ENCODE data around the gene PLA1A. TPM values are rescaled to one million over a fixed set of nuclear protein-coding genes. Genes with fewer than 3 reads are reported as not detected.

The PLA1A gene
- total RNA-seq, 1 donor from 2014 or later, result 2.8 TPM

DNA sequence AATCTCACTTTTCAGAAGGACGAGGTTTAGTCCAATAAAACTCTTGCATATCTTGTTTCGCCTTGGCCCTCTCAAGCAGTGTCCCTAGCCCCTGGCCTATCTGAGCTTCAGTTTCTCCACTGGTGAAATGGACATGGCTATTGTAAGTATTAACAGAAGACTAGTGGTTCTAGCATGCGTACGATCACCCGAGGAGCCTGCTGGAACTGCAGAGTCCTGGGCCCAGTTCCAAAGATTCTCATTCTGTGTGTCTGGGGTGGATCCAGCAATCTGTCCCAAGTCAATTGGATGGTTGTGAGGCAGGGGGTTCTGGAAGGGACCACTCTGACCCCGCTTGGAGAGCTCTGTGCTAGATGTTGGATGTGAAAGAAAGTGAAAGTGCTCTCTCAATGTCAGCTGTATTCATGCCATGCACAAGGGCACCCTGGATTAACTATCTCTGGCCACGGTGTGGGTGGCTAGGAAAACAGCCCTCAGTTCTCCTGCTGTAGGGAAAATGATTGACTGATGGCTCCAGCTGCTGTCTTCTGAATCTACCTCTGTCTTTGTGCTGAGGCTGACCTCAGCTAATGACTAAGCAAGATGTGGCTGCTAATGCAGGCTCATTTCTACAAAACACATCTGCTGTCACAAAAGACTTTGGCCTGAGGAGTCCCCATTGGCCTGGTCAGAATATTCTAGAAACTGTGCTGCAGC is 1.9 kb upstream of the PLA1A start:
- intact Hi-C loops (cut with micrococcal nuclease), result no loop called here
- DNase-seq, result no peak
- Histone ChIP-seq H3K36me3 (no peaks in the 10 kb centered on the region), H3K9me3 (replicated peaks) (no peaks in the 10 kb centered on the region), H3K4me1 (peaks cover 57% of the 10 kb centered on the region), H3K4me3 (peak overlapping the region; percentile 47), H3K27me3 (ENCODE audit: low read depth) (no peaks in the 10 kb centered on the region), H3K27ac (replicated peaks) (peak overlapping the region; percentile 87)
- TF ChIP-seq, protein P1, sequence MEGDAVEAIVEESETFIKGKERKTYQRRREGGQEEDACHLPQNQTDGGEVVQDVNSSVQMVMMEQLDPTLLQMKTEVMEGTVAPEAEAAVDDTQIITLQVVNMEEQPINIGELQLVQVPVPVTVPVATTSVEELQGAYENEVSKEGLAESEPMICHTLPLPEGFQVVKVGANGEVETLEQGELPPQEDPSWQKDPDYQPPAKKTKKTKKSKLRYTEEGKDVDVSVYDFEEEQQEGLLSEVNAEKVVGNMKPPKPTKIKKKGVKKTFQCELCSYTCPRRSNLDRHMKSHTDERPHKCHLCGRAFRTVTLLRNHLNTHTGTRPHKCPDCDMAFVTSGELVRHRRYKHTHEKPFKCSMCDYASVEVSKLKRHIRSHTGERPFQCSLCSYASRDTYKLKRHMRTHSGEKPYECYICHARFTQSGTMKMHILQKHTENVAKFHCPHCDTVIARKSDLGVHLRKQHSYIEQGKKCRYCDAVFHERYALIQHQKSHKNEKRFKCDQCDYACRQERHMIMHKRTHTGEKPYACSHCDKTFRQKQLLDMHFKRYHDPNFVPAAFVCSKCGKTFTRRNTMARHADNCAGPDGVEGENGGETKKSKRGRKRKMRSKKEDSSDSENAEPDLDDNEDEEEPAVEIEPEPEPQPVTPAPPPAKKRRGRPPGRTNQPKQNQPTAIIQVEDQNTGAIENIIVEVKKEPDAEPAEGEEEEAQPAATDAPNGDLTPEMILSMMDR (IDR thresholded peaks at IDR 0.05; ENCODE audit: borderline replicate concordance), result no peak

DNA sequence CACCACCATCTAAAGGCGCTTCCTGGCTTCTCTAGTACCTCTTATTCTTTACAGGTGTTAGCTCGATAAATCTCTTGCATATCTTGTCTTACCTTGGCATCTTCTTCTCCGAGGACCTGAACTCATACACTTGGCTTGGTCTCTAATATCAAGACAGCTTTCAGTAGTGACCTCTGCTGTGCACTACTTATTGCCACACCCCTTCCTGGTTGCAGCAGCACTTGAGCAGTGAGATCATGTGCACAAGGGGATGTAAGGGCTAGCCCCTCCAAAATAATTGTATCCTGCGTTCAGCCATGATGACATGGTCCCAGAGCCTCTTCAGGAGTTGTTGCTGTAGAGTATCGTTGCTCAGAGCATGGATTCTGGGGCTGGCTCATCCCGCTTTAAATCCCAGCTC is 1.3 kb upstream of the PLA1A start:
- no peaks in the 10 kb centered on the region for H3K36me3 ChIP-seq
- H3K4me3 ChIP-seq, result peak overlapping the region; percentile 47
- intact Hi-C loops (cut with micrococcal nuclease), result no loop called here
- peak overlapping the region; percentile 87 for H3K27ac ChIP-seq (replicated peaks)
- TF ChIP-seq, protein P1 (IDR thresholded peaks at IDR 0.05; ENCODE audit: borderline replicate concordance), result no peak
- no peaks in the 10 kb centered on the region for H3K9me3 ChIP-seq (replicated peaks)
- no peaks in the 10 kb centered on the region for H3K27me3 ChIP-seq (ENCODE audit: low read depth)
- H3K4me1 ChIP-seq, result peaks cover 63% of the 10 kb centered on the region
- DNase-seq, result no peak

DNA sequence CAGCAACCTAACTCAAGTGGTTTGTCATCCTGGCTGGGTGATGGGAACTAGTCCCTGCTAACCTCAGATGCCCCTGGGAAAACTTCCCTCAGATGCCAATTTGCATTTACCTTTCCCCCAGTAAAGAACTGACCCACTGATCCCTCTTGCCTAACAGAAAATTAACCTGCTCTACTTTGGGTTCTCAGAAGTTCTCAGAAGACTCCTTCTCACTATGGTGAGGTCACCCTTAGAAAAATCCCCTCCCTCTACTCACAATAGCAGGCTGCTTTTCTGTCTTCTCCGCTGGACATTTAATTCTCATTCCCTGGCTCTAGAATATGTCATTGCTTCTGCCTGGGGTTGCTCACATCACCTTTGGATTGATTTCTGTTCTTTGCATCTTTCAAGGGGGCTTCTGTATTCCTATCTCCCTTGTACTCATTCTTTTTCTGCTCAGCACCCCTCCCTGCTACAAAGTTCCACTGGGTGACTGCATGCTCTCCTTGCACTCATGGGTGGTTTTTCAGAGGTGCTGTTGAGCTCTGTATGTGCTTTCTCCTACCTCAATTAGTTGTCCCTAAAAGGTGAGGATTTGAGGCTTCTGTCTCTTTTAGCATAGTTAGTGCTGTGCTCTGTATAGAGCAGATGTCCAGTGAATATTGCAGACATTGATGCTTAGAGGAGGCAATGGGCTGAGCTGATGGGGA is 869 bp downstream of the PLA1A start:
- TF ChIP-seq, protein P1 (IDR thresholded peaks at IDR 0.05; ENCODE audit: borderline replicate concordance), result no peak
- no peaks in the 10 kb centered on the region for H3K36me3 ChIP-seq
- no peaks in the 10 kb centered on the region for H3K9me3 ChIP-seq (replicated peaks)
- intact Hi-C loops (cut with micrococcal nuclease), result no loop called here
- H3K4me1 ChIP-seq, result peaks cover 81% of the 10 kb centered on the region
- peak overlapping the region; percentile 87 for H3K27ac ChIP-seq (replicated peaks)
- peak overlapping the region; percentile 22 for H3K4me3 ChIP-seq
- no peak for DNase-seq
- H3K27me3 ChIP-seq (ENCODE audit: low read depth), result no peaks in the 10 kb centered on the region

DNA sequence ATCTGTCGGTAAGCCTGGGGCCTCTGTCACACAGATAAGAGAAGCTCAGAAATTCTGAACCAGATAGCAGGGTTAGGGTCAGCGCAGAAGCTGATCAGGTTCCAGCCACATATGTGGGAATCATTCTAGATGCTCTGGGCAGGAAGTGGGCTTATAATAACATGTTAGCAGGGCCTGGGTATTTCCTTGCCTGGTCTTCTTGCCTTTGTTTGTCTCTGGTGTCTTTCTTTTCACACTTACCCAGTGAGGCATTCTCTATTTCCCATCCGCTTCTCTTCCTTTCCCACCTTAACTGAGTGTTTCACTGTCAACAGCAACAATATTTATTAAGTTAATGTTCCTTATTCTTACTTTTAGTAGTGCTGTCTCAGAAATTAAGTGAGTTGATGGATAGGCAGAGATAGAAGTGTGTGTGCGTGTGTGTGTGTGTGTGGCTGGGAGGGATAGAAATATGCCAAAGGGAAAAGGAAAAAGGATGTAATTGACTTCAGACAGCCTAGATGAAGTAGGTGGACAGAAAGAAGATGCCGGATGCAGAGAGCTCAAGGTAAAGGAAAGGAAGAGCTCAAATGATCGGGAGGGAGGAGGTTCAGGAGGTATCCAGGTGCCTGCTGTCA is 2.0 kb downstream of the PLA1A start:
- TF ChIP-seq, protein P1 (IDR thresholded peaks at IDR 0.05; ENCODE audit: borderline replicate concordance), result no peak
- H3K9me3 ChIP-seq (replicated peaks), result no peaks in the 10 kb centered on the region
- DNase-seq, result no peak
- no peaks in the 10 kb centered on the region for H3K36me3 ChIP-seq
- H3K27ac ChIP-seq (replicated peaks), result peak overlapping the region; percentile 87
- H3K27me3 ChIP-seq (ENCODE audit: low read depth), result no peaks in the 10 kb centered on the region
- peaks cover 81% of the 10 kb centered on the region for H3K4me1 ChIP-seq
- no peak overlapping the region for H3K4me3 ChIP-seq
- intact Hi-C loops (cut with micrococcal nuclease), result no loop called here

DNA sequence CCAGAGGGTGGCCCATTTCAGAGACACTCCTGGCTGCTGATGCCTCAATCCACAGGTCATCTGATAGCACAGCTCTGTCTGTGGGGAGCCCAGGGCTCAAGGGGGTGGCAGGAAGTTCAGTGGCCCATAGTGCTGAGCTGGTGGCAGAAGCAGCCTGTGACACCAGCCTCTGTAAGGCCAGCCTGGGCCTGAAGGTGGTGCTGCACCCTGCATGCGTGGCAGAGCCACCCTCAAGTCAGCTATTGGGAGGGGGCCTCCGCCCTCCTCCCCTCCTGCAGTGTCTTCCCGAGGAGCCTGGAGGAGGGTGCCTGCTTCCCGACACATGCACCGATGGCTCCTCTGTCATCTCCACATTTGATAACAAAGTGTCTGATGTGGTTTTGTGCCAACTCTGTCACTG is 3.0 kb downstream of the PLA1A start:
- H3K27ac ChIP-seq (replicated peaks), result peak overlapping the region; percentile 87
- no peaks in the 10 kb centered on the region for H3K9me3 ChIP-seq (replicated peaks)
- DNase-seq, result peak; percentile 27
- no peaks in the 10 kb centered on the region for H3K27me3 ChIP-seq (ENCODE audit: low read depth)
- intact Hi-C loops (cut with micrococcal nuclease), result no loop called here
- H3K36me3 ChIP-seq, result no peaks in the 10 kb centered on the region
- H3K4me1 ChIP-seq, result peaks cover 74% of the 10 kb centered on the region
- H3K4me3 ChIP-seq, result no peak overlapping the region
- TF ChIP-seq, protein P1 (IDR thresholded peaks at IDR 0.05; ENCODE audit: borderline replicate concordance), result peak; percentile 65

Measured in left ventricle myocardium inferior (tissue), 1 donor.